Mesenteric fat pad (tissue), 1 donor: ENCODE results near the gene GALK2. TPM values are rescaled to one million over a fixed set of nuclear protein-coding genes. Genes with fewer than 3 reads are reported as not detected.
"Not testable (repeated sequence)": the region's sequence is repeated elsewhere in the genome, so short reads cannot be mapped to it uniquely, and the experiment has no call there.

Experiments used
- DNase-seq: peaks from one replicate; pipeline ENCODE4 v3.0.0-alpha.2; 2020; ENCODE audit warnings: low spot score
- total RNA-seq: library from RNA; stranded (reverse); fragmentation: NEBNext Ultra II Directional; extraction: Animal tissue kit (Norgen Biotek cat#: 25700); gene quantifications from one replicate; pipeline ENCODE4 v1.2.1, GENCODE V29; 2021
- donor health status: DM: yes; HTN: yes; CAD: no.

The GALK2 gene
- total RNA-seq, 1 donor from 2014 or later: 25.0 TPM

DNA sequence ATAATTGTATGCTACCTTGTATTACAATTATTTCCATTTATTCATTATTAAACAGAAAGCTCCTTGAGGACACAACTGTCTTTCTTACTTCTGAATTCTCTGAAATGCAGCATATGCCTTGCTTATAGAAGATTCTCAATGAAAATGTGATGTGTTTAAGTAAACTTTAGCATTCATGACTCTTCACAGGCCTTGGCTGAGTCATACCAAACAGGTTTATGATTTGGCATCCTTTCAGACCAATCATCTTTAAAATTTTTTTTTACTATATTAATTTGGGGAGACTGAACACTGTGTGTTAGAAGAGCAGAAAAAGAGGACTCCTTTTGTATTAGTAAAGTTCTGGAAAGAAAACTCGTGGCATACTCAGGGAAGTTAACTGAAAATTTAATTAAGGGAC lies 6.4 kb upstream of the GALK2 start:
- DNase-seq: no peak

DNA sequence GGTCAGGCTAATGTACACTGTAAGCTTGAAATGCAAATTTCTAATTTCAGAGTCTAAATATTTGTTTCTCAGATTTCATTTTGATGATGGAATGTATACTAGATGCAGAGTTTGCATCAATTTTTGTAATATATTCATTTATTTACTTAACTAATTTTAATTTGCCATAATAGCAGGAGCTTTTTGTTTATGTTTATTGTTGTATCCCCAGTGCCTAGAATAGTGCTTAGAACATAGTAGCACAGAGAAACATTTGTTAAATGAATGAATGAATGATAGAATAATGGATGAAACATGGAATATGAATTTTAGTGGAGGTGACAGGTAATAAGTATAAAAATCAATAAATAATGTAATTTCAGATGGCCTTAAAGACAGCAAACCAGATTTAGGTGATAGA lies 5.2 kb upstream of the GALK2 start:
- DNase-seq: no peak

DNA sequence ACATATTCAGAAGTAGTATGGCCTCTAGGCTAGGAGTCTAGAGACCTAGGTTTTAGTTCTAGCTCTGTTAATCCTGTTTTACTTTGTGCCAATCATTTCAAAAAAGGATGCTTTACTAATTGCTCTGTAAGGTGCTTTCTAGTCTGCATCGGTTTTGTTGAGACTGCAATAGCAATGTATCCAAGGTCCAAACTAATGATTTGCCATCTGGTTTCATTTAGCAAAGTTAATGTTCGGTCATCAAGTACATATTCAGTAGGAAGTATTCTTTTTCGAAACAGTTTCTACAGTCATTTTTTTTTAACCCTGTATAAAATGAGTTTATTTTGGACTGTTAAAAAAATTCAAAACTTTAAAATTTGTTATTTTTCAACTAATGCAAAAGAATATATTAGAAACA lies 2.0 kb upstream of the GALK2 start:
- no peak for DNase-seq

DNA sequence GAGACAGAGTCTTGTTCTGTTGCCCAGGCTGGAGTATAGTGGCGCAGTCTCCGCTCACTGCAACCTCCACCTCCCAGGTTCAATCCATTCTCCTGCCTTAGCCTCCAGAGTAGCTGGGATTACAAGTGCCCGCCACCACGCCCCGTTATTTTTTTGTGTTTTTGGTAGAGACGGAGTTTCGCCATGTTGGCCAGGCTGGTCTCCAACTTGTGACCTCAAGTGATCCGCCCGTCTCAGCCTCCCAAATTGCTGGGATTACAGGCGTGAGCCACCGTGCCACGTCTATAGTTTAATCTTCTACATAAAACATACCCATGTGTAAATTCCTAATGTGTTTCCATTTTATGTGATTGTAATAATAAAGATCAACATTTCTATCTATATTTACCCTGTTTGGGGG lies 1.7 kb downstream of the GALK2 start:
- no peak for DNase-seq

DNA sequence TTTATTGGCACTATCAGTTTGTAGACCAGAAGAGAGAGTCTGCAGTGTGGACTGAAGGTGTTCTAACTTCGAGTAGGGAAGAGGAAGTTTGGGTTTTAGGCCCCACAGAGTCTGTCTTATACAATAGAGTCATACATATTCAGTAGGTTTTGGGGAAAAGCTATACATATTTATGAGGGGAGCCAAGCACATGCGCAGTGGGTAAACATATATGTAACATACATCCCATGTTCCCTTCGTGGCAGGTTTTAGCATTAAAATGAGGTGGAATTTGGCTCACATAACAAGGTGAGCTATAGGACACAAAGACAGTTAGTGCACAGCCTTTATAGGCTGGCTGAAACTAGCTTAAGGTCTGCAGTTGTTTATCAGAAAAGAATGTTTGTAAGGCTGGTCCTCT lies 4.9 kb downstream of the GALK2 start:
- DNase-seq: no peak

DNA sequence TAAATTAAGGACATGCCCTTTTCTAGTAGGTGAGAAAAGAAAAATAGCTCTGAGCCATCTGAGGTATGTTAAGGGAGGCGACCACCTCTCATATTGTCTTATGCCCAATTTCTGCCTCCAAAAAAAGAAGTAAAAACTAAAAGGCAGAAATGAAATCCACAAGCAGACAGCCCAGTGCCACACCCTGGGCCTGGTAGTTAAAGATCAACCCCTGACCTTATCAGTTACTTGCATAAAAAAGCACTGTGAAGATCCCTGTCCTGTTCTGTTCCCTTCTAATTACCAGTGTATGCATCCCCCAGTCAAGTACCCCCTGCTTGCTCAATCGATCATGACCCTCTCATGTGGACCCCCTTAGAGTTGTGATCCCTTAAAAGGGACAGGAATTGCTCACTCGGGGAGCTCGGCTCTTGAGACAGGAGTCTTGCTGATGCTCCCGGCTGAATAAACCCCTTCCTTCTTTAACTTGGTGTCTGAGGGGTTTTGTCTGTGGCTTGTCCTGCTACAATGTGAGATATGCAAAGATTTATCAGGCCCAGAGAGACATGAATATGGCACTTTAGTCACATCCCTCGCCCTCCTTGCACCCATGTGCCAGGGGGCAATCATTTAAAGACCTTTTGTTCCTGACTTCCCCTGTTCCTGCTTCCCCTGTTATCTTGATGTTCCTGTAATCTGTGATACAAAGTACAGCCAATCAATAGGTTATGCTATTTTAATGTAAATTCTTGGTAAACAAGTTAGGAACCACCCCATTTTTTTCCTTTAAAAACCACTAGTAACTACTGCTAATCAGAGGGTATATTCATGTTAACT lies 5.7 kb downstream of the GALK2 start:
- DNase-seq: not testable (repeated sequence)

DNA sequence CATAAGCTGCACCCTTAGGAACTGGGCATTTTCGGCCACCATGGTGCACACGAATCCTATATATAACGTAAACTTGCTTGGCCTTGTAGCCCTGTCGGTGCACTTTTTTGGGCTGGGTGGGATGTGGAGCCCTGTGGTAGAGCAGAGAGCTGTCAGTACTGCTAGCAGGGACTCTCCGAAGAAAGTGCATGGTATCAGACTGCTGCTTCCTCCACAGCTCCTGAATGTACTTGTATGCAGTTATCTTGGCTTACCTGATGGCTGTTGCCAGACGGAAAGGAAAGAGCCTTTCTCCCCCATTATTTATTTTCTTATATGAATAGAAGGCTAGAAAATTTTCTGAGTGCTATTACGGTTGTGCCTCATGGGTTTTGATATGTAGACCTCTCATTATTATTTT lies 8.4 kb downstream of the GALK2 start:
- DNase-seq: no peak

DNA sequence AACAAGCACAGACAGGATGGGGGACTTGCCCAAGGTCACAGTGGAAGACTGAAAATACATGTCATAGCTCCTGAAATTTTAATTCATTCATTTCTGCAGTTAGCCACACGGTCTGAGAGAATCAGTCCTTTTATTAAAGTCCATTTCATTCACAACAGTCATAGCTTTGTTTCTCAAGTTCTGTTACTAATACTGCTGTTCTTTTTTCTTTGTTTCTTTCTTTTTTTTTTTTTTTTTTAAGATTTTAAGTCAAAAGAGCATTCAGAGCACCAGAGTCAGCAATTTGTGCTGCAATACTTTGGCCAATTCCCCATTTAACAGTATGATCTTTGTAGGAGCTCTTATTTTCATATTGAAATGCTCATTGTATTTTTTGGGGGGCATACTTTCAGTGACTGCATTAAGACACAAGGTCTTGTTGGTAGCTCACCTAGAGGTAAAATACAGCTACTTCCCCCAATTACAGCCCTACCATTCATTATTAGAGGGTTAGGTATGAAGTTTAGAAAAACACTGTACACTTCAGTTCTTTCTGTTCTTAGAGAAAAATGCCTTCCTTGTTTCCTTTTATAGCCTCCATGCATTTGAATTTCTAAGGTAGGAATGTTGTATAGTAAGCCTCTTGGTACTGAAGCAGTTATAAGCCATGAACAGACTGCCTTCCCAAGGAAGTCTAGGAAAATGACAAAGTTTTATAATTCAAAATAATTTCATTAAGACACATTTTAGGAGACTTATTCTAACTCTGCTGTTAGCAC lies 9.6 kb downstream of the GALK2 start:
- DNase-seq: no peak

DNA sequence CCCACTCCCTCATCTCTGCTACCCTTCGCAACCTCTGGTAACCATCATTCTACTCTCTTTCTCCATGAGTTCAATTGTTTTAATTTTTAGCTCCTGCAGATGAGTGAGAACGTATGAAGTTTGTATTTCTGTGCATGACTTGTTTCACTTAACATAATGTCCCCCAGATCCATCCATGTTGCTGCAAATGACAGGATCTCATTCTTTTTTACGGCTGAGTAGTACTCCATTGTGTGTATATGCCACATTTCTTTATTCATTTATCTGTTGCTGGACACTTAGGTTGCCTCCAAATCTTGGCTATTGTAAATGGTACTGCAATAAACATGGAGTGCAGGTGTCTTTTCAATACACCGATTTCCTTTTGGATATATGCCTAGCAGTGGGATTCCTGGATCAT lies 12.1 kb downstream of the GALK2 start:
- DNase-seq: no peak

DNA sequence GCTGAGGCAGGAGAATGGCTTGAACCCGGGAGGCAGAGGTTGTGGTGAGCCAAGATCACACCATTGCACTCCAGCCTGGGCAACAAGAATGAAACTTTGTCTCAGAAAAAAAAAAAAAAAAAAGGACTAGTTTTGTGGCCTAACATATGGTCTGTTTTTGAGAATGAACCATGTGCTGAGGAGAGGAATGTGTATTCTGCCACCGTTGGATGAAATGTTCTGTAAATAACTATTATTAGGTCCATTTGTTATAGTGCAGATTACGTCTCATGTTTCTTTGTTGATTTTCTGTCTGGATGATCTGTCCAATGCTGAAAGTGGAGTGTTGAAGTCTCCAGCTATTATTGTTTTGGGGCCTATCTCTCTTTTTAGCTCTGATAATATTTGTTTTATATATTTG lies 13.7 kb downstream of the GALK2 start:
- not testable (repeated sequence) for DNase-seq

DNA sequence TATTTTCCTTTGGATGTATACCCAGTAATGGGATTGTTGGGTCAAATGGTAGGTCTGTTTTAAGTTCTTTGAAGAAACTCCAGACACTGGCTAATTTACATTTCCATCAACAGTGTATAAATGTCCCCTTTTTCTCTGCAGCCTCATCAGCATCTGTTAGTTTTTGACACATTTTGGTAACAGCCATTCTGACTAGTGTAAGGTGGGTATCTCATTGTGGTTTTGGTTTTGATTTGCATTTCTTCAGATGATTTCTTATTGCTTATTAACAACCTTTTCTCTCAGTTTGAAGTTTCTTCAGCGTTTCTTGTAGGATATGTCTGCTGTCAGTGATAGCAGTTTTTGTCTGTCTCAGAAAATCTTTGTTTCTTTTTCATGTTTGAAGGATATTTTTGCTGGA lies 15.4 kb downstream of the GALK2 start:
- no peak for DNase-seq

DNA sequence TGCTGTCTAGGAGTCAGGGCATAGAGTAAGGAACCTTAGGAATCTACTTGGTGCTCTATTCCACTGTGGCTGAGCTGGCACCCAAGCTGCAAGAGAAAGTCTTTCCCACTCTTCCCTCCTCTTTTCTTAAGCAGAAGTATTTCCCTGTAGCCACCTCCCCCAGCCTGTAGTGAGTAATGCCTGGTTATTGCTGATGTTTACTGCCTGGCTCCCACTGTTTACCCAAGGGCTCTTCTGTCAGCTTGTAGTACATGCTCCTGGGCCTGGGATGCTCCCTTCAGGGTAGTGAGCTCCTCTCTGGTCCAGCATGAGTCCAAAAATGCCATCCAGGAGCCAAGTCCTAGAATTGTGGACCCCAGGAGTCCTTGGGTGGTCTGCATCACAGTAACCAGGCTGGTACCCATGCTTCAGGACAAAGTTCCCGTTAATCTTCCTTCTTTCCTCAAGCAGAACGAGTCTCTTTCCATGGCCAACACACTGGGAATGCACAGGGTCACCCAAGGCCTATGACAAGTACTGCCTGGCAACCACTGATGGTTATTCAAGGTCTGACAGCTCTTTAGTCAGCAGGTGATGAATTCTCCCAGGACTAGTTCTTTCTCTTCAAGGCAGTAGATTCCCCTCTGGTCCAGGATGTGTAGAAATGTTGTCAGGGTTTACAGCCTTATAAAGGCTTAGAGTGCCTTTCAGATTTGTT lies 17.6 kb downstream of the GALK2 start:
- DNase-seq: no peak

DNA sequence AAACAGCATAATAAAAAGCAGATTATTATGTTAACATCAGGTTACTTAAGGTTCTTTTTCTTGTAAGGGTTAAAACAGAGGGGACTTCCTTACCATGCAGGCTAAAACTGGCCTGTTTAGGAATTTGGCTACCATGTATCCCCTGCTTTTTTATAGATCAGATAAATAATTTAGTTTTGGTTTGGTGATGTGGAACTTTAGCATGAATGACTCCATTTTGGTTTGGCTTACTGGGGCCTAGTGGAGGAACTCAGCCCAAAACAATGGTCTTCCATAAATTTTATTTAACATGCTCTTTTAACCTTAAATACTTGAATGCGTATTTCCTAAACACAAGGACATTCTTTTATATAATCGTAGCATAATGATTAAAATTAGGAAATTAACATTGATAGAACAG lies 18.9 kb downstream of the GALK2 start:
- no peak for DNase-seq

DNA sequence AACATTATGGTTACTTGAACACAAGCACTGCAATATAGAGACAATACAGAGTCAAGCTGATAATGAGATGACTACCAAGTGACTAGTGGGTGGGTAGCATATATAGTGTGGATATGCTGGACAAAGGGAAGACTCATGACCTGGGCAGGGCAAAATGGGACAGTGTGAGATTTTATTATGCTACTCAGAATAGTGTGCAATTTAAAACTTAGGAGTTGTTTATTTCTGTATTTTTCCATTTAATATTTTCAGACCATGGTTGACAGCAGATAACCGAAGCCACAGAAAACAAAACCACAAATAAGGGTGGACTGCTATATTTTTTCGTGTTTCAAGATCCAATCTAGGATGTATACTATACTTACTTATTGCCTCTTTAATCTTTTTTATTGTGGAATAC lies 19.6 kb downstream of the GALK2 start:
- DNase-seq: no peak

DNA sequence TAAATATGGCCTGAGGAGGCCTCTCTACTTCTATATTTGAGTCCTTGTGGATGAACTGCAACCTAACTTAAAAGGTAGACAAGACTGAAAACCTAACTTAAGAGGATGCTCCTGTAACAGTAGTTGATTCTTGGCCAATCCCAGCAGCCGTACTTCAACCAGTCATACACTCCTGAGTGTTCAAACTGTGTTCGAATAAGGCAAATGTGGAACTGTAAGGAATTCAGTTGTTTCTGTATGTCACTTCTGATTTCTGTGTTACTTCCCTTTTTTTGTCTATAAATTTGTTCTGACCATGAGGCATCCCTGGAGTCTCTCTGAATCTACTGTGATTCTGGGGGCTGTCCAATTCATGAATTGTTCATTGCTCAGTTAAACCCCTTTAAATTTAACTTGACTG lies 20.5 kb downstream of the GALK2 start:
- no peak for DNase-seq

DNA sequence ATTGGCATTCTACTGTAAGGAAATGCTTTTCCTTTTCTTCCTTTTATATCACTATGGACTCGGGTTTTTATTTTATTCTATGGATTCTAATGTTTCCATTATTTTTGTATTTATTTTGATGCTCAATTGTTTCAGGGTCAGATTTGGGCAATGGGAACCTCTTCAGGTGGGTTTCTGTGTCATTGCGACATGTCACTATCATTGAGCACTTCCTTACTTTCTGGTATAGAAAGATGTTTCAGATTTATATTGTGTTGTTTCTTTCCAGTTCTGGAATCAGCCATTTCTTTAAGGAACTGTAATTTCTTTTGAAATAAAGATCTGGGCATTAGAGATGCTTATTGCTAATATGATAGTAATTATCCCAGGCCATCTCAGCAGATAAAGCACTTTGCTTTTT lies 21.8 kb downstream of the GALK2 start:
- DNase-seq: no peak

DNA sequence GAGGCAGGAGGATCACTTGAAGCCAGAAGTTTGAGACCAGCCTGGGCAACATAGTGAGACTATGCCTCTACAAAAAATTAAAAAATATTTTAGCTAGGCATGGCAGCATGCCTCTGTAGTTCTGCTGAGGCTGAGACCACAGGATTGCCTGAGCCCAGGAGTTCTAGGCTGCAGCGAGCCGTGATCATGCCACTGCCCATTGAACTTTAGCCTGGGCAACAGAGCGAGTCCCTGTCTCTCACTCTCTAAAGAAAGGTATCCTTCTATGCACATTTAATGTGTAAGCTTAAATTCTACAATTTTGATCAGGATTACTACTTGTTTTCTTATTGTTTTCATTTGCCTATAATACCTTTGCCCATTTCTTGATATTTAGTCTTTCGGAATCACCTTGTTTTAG lies 26.8 kb downstream of the GALK2 start:
- peak; percentile 39 for DNase-seq

DNA sequence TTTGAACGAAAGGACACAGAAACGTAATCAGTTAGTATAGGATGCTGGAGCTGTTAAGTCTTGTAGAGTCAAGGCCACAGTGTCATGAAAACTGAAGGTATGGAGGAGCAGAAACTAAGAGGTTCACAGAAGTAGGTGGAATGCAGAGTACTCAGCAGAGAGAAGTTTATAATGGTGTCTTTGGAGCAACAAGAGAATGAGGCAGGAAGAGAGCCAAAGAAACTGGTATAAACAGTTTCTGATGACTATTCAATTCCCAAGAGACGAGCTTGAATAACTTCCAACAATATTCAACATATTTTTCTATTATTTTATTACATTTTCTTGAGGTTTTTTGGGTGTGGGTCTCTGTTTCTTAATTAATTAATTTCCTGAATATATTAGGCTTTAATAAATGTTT lies 29.6 kb downstream of the GALK2 start:
- no peak for DNase-seq

DNA sequence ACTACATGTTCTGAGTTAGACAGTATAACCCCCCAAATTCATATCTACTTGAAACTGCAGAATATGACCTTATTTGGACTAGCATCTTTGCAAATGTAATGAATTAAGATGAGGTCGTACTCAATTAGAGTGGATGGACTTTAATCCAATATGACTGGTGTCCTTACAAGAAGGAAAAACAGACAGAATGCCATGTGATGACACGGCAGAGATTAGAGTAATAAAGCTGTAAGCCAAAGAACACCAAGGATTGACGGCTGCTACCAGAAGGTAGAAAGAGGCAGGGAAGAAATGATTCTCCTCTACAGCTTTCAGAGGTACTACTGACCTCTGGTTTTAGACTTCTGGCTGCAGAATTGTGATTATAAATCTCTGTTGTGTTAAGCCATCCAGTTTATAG lies 30.3 kb downstream of the GALK2 start:
- no peak for DNase-seq

DNA sequence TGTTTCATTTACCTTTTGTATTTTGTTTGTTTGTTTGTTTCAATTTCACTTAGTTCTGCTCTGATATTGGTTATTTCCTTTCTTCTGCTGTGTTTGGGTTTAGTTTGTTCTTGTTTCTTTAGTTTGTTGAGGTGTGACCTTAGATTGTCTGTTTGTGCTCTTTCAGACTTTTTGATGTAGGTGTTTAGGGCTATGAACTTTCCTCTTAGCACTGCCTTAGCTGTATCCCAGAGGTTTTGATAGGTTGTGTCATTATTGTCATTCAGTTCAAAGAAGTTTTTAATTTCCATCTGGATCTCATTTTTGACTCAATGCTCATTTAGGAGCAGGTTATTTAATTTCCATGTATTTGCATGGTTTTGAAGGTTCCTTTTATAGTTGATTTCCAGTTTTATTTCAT lies 38.1 kb downstream of the GALK2 start:
- DNase-seq: not testable (repeated sequence)

DNA sequence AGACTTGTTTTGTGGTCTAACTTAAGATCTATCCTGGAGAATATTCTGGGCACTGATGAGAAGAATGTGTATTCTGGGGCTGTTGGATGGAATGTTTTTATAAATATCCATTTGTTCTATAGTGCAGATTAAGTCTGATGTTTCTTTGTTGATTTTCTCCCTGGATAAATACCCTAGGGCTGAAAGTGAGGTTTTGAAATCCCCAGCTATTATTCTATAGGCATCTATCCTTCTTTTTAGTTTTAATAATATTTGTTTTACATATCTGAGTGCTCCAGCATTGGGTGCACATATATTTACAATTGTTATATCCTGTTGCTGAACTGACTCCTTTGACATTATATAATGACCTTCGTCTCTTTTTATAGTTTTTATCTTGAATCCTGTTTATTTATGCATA lies 42.9 kb downstream of the GALK2 start:
- DNase-seq: no peak
